H9 (cell line): ENCODE measurements around the gene CREB5. TPM values are rescaled to one million over a fixed set of nuclear protein-coding genes. Genes with fewer than 3 reads are reported as not detected.

Source experiments
- DNase-seq: peaks from one replicate; pipeline ENCODE4 v3.0.0-alpha.2; 2017
- H2AFZ ChIP-seq: one replicate; pipeline ENCODE4 v1.6.1; 2013; ENCODE audit warnings: mild to moderate bottlenecking, low read length, control low read depth, moderate library complexity
- H2AK5ac ChIP-seq: 2 replicates; pipeline ENCODE4 v1.6.1; 2013; ENCODE audit warnings: low read length, control low read depth, mixed read lengths; ENCODE audit not compliant: insufficient read length
- H2BK120ac ChIP-seq: one replicate; pipeline ENCODE4 v1.6.1; 2013; ENCODE audit warnings: low read depth, mild to moderate bottlenecking, low read length, control low read depth, inconsistent platforms; ENCODE audit not compliant: poor library complexity, severe bottlenecking
- H2BK12ac ChIP-seq: 2 replicates; pipeline ENCODE4 v1.6.1; 2013; ENCODE audit warnings: low read length, control low read depth, mixed read lengths, low read depth; ENCODE audit not compliant: insufficient read length
- H2BK15ac ChIP-seq: 2 replicates; pipeline ENCODE4 v1.6.1; 2013; ENCODE audit warnings: low read depth, low read length, control low read depth
- H2BK20ac ChIP-seq: one replicate; pipeline ENCODE4 v1.6.1; 2013; ENCODE audit warnings: low read depth, mild to moderate bottlenecking, low read length, control low read depth, inconsistent platforms; ENCODE audit not compliant: poor library complexity, severe bottlenecking
- H2BK5ac ChIP-seq: 2 replicates; pipeline ENCODE4 v1.6.1; 2013; ENCODE audit warnings: low read length, control low read depth, mixed read lengths; ENCODE audit not compliant: insufficient read length
- H3K14ac ChIP-seq: 2 replicates; pipeline ENCODE4 v1.6.1; 2013; ENCODE audit warnings: low read length, control low read depth; ENCODE audit not compliant: insufficient read depth
- H3K18ac ChIP-seq: 2 replicates; pipeline ENCODE4 v1.6.1; 2013; ENCODE audit warnings: low read depth, mild to moderate bottlenecking, mixed read lengths, low read length, control low read depth; ENCODE audit not compliant: insufficient read length
- H3K23ac ChIP-seq: 2 replicates; pipeline ENCODE4 v1.6.1; 2013; ENCODE audit warnings: low read length, control low read depth, mixed read lengths, low read depth; ENCODE audit not compliant: insufficient read length
- H3K23me2 ChIP-seq: 2 replicates; pipeline ENCODE4 v1.6.1; 2013; ENCODE audit warnings: low read depth, mild to moderate bottlenecking, mixed read lengths, low read length, control low read depth; ENCODE audit not compliant: insufficient read length, poor library complexity, severe bottlenecking
- H3K27ac ChIP-seq: 2 replicates; pipeline ENCODE4 v1.5.1; 2013; ENCODE audit warnings: low read length, control low read depth, mixed read lengths, low read depth; ENCODE audit not compliant: insufficient read length
- H3K27me3 ChIP-seq: 2 replicates; pipeline ENCODE4 v1.6.1; 2013; ENCODE audit warnings: low read length, control low read depth, inconsistent platforms; ENCODE audit not compliant: insufficient read depth
- H3K4ac ChIP-seq: 2 replicates; pipeline ENCODE4 v1.6.1; 2013; ENCODE audit warnings: low read depth, mild to moderate bottlenecking, control low read depth, inconsistent platforms, low read length, moderate library complexity
- H3K4me1 ChIP-seq: 2 replicates; pipeline ENCODE4 v1.6.1; 2013; ENCODE audit warnings: low read length, control low read depth, inconsistent platforms; ENCODE audit not compliant: insufficient read depth
- H3K4me2 ChIP-seq: 2 replicates; pipeline ENCODE4 v1.6.1; 2013; ENCODE audit warnings: low read length, control low read depth, mixed read lengths; ENCODE audit not compliant: insufficient read length, insufficient read depth
- H3K56ac ChIP-seq: 2 replicates; pipeline ENCODE4 v1.6.1; 2013; ENCODE audit warnings: low read depth, mild to moderate bottlenecking, mixed read lengths, low read length, control low read depth; ENCODE audit not compliant: insufficient read length
- H3K79me1 ChIP-seq: 2 replicates; pipeline ENCODE4 v1.6.1; 2013; ENCODE audit warnings: low read depth, mild to moderate bottlenecking, moderate library complexity, low read length, control low read depth, inconsistent platforms; ENCODE audit not compliant: insufficient read depth, poor library complexity, severe bottlenecking
- H3K79me2 ChIP-seq: 2 replicates; pipeline ENCODE4 v1.6.1; 2013; ENCODE audit warnings: low read length, control low read depth, inconsistent platforms; ENCODE audit not compliant: insufficient read depth
- H3K9ac ChIP-seq: 2 replicates; pipeline ENCODE4 v1.6.1; 2013; ENCODE audit warnings: low read length, control low read depth, mixed read lengths; ENCODE audit not compliant: insufficient read length; ENCODE audit errors: extremely low read depth
- H3K9me3 ChIP-seq: one replicate; pipeline ENCODE4 v1.6.1; 2013; ENCODE audit warnings: low read depth, low read length, inconsistent platforms; ENCODE audit not compliant: control insufficient read depth
- H3T11ph ChIP-seq: one replicate; pipeline ENCODE4 v1.6.1; 2013; ENCODE audit warnings: mild to moderate bottlenecking, low read length, control low read depth, inconsistent platforms
- H4K20me1 ChIP-seq: one replicate; pipeline ENCODE4 v1.6.1; 2013; ENCODE audit not compliant: control insufficient read depth, insufficient read length, insufficient read depth
- H4K5ac ChIP-seq: 2 replicates; pipeline ENCODE4 v1.6.1; 2013; ENCODE audit warnings: low read depth, mild to moderate bottlenecking, mixed read lengths, low read length, control low read depth; ENCODE audit not compliant: insufficient read length
- H4K8ac ChIP-seq: replicated peaks from 2 replicates; pipeline ENCODE4 v1.6.1; 2013; ENCODE audit warnings: low read length, control low read depth, mixed read lengths, low read depth; ENCODE audit not compliant: insufficient read length
- H4K91ac ChIP-seq: 2 replicates; pipeline ENCODE4 v1.6.1; 2013; ENCODE audit warnings: low read depth, mild to moderate bottlenecking, moderate library complexity, mixed read lengths, low read length, control low read depth; ENCODE audit not compliant: insufficient read length
- H3K27ac Mint-ChIP-seq, 3 experiments: 2 replicates in 2 of 3; 3 replicates in 1 of 3; pipeline ENCODE4 v1.8.0; 2020 to 2021; ENCODE audit warnings: mixed read lengths in 3 of 3, mild to moderate bottlenecking in 1 of 3, moderate library complexity in 1 of 3
- H3K27me3 Mint-ChIP-seq: 2 replicates; pipeline ENCODE4 v1.8.0; 2021; ENCODE audit warnings: low read depth, mild to moderate bottlenecking, moderate library complexity, mixed read lengths
- H3K36me3 Mint-ChIP-seq, 3 experiments: 2 replicates in 2 of 3; 3 replicates in 1 of 3; pipeline ENCODE4 v1.8.0; 2020 to 2021; ENCODE audit warnings: low read depth in 3 of 3, mixed read lengths in 3 of 3; ENCODE audit not compliant: insufficient read depth in 1 of 3
- H3K4me1 Mint-ChIP-seq, 2 experiments: 2 replicates each; pipeline ENCODE4 v1.8.0; 2020; ENCODE audit warnings: mixed read lengths in 2 of 2
- H3K4me3 Mint-ChIP-seq, 2 experiments: 2 replicates in 1 of 2; 3 replicates in 1 of 2; pipeline ENCODE4 v1.8.0; 2020 to 2021; ENCODE audit warnings: mild to moderate bottlenecking in 2 of 2, mixed read lengths in 2 of 2, moderate library complexity in 1 of 2
- H3K9me3 Mint-ChIP-seq, 2 experiments: 2 replicates in 1 of 2; 3 replicates in 1 of 2; pipeline ENCODE4 v1.8.0; 2020; ENCODE audit warnings: mild to moderate bottlenecking in 2 of 2, mixed read lengths in 2 of 2, moderate library complexity in 1 of 2
- CTCF ChIP-seq: fragments of 200-600 bp; sonication (generic); conservative IDR thresholded peaks from 3 replicates; pipeline ENCODE4 v1.8.0; 2021; ENCODE audit warnings: antibody characterized with exemption, mild to moderate bottlenecking
- WGBS: extraction: QIAGEN DNeasy Blood & Tissue Kit; methylation state at CpG from one replicate; pipeline ENCODE4 v1.1.7; 2013; ENCODE audit warnings: missing lambda C conversion rate, low lambda C conversion rate, mixed read lengths; ENCODE audit not compliant: insufficient read length; ENCODE audit errors: extremely low coverage; 5-methylcytosine and 5-hydroxymethylcytosine counted together
- total RNA-seq: library from RNA; stranded (reverse); gene quantifications from 2 replicates; pipeline ENCODE4 v1.2.1, GENCODE V29; 2021

The CREB5 gene
- total RNA-seq, 1 experiment from 2014 or later: 4.0 TPM

DNA sequence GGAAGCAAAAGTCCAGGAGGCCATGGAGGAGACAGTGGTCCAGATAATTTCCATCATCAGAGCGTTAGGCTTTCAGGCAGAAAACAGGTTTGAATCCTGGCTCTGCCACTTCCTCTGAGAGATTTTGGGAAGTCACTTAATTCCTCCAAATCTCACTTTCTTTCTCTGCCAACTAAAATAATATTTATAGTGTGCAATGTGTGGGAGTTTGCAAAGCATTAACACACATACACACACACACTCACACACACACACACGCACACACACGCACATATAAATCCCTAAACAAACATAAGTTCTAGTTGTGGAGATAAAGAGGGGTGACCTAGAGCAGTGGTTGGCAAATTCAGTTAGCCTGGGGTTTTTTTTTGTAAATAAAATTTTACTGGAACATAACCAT lies 461.0 kb downstream of the CREB5 start:
- no peak overlapping the region for H3K4ac ChIP-seq
- no peaks in the 10 kb centered on the region for H3K79me1 ChIP-seq
- Mint-ChIP-seq H3K4me3 (no peak overlapping the region), H3K36me3 (no peaks in the 10 kb centered on the region), H3K4me1 (peaks cover 15 to 17% of the 10 kb centered on the region in 2 experiments), H3K9me3 (no peaks in the 10 kb centered on the region), H3K27me3 (no peaks in the 10 kb centered on the region; the same call in 1 of the 2 replicates), H3K27ac (no peak overlapping the region)
- H2AK5ac ChIP-seq: no peak overlapping the region
- no peak overlapping the region for H3K56ac ChIP-seq
- no CpG with 5 or more reads among the region's 3 CpGs for WGBS
- H4K8ac ChIP-seq: no peak overlapping the region
- no peaks in the 10 kb centered on the region for H3K9me3 ChIP-seq
- H3K4me1 ChIP-seq: no peaks in the 10 kb centered on the region
- no peaks in the 10 kb centered on the region for H3K23me2 ChIP-seq
- TF ChIP-seq CTCF: no peak
- no peak overlapping the region for H2AFZ ChIP-seq
- H3K18ac ChIP-seq: no peak overlapping the region
- no peak for DNase-seq
- H3K4me2 ChIP-seq: no peak overlapping the region
- H2BK15ac ChIP-seq: no peak overlapping the region
- H2BK120ac ChIP-seq: no peak overlapping the region
- no peaks in the 10 kb centered on the region for H3K27me3 ChIP-seq
- no peaks in the 10 kb centered on the region for H4K20me1 ChIP-seq
- no peak overlapping the region for H3K14ac ChIP-seq
- H3K9ac ChIP-seq: no peak overlapping the region
- H2BK20ac ChIP-seq: no peak overlapping the region
- no peak overlapping the region for H4K91ac ChIP-seq
- no peaks in the 10 kb centered on the region for H3K79me2 ChIP-seq
- H3K27ac ChIP-seq: no peak overlapping the region
- H4K5ac ChIP-seq: no peak overlapping the region
- H2BK12ac ChIP-seq: no peak overlapping the region
- no peak overlapping the region for H3K23ac ChIP-seq
- no peak overlapping the region for H3T11ph ChIP-seq
- no peak overlapping the region for H2BK5ac ChIP-seq
